Stimulated activated naive CD4-positive, alpha-beta T cell treated with Interleukin-2 at 50 U/mL for 16 hours (primary cell): ENCODE results near the gene ARL5C.

Source experiments
- DNase-seq: peaks from one replicate; lab custom pipeline; 2025; lab: John Stamatoyannopoulos, UW

The ARL5C gene

DNA sequence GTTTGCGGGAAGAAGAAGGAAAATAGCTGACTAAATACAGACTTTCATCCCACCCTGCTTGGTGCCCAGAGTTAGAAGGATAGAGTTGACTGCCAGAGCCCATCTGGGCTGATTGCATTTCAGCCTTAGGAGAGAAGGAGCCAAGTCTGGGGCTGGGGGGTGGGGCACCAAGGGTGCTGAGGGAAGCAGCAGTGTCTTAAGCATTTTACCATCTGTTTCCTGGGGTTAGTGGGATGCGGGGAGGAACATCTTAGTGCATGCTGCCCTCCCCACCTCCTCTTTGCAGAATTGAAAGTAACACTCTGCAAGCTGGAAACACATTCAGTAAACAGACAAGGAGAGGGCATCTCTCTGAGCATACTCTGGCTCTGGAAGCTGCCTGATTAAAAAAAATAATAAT is 1.5 kb upstream of the ARL5C start:
- DNase-seq: no peak

DNA sequence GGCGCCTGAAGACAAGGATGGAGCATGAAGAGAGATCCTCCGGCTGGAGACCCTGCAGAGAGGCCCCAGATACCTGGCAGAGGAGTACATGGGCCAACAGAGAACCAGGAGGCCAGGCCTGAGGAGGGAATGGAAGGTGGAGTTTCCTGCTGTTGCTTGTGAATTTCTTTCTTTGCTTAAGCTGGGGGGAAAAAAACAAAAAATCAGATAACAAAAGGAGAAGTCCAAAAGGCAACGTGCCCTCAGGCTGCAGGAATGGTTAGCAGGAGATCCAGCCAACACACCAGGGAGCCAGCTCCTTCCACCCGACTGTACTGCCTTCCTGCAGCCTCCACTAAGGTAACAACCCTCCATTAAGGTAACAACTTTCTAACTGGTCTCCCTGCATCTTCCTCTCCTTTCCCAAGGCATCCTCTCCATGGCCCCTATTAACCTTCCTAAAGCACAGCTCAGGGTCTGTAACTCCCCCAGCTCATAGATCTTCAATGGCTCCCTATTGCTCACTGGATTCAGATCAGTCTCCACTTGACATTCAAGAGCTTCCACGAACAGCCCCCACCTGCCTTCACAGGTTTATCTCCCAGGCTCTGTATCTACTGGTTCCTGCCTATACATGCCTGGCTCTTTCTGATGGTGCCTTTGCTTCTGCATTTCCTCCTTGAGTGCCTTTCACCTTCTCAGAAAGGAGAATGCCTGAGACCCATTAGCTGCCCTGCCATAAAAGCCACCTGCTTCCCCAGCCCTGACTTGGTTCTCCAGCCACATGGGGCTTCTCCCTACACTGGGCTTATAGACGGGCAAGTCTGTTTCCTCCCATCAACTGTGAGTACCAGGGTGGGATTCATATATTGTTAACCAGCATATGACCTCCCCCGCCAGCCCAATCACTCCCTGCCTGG is 725 bp upstream of the ARL5C start:
- no peak for DNase-seq

DNA sequence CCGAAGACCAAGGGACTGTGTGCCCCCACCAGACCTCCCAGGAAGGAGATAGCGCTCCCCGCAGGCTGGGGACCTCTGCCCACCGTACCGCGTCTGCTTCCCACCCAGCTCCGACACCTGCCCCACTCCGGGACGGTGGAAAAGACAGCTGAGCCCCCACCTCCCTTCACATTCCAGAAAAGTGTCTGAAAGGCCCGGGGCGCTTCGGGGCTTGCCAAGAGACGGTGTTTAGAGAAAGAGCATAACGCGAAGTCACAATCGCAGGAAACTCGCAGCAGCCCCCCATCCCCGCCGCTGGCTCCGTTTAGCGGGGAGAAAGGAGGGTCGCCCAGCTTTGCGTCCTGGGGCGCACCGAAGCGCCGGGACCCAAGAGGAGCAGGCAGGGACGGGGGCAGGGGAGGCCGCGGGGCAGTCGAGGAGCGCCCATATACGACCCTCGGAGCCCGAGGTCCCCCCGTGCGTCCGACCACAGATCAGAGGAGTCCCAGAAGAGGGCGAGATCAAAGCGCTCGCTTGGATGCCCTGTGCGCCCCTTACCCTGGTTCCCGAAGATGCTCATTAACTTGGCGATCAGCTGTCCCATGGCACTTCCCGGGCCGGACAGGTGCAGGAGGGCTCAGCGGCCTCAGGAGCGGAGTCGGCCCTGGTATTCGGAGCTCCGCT is 652 bp downstream of the ARL5C start:
- no peak for DNase-seq

DNA sequence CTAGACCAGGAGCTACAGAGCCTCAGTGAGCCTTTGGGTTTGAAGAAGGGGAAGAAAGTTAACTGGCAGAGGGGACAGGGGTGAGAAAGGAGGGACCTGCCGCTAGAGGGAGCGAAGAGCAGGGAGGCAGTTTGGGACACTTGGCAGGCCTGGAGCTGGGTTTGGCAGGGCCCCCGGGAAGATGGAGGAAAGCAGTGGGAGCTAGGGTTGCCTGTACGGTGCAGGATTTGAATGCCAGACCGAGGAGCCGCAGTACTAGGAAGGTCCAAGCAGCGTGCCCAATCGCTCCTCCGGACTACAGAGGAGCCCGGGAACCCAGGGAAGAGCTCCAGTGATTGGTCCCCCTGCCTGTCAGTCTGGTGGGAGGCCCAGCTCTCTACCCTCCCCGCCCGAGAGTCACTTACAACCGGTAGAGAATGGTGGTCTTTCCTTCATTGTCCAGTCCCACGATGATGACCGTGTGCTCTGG is 1.3 kb downstream of the ARL5C start:
- DNase-seq: peak; percentile 78

DNA sequence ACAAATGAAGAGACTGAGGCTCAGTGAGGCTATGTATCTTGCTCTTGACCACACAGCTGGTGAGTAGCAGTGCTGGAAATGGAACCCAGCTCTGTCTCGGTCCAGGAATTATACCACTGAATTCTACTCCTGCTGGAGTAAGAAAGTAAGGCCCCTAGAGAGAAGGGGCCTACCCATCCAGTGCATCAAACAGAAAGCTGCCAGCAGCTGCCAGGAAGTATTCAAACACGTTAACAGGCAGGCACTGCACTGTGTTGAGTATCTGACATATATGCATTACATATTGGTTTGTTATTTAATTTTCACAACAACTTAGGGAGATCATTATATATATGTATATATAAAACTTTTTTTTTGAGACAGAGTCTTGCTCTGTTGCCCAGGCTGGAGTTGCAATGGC is 4.0 kb downstream of the ARL5C start:
- DNase-seq: no peak

DNA sequence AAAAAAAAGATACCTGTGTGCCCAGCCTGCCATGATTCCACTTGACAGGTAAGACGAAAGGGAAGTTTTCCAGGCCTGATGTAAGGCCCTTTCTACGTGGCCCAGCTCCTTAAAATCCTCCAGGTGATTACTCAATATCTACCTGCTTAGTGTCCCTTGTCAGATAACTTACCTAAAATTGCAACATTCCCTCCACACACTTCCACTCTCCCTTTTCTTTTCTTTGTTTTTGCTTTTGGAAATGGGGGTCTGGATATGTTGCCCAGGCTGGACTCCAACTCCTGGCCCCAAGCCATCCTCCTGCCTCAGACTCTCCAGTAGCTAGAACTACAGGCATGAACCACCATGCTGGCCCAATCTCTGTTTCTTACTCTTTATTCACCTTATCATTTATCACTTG is 7.3 kb downstream of the ARL5C start:
- no peak for DNase-seq

DNA sequence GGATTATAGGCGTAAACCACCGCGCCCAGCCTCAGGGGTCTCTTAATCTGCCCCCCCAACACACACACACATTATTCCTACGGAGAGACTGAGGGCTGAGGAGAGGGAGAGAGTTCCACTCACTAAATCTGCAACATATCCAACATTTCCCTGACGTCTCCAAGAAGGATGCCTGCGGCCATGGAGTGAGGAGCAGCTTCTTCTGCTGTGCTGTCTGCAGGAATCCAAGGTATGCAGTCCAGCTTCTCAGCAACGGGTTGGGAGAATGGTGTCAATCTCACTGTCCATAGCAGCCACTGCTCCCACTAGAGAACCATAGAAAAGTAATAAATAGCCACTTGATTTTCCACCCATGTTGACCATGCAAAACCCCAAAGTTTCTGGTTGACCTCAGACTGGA is 9.5 kb downstream of the ARL5C start:
- DNase-seq: no peak

DNA sequence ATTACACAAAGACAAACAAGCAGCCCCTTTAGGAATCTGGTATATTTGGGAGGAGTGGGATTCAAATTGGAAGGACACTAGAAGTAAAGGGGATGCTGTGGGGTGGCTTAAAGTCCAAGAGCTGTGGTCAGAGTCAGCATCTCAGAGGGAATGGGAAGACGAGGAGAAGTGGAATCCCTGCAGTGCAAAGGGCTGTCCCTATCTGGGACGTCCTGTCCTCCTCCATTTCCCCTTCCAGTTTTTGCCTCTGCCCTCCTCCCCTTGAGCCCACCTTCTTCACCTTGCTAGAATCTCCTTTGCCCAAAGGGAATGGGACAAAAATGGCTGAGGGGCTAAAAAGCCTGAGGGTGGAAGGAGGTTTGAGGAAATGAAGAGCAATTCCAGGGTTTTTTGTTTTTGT is 10.3 kb downstream of the ARL5C start:
- DNase-seq: no peak

DNA sequence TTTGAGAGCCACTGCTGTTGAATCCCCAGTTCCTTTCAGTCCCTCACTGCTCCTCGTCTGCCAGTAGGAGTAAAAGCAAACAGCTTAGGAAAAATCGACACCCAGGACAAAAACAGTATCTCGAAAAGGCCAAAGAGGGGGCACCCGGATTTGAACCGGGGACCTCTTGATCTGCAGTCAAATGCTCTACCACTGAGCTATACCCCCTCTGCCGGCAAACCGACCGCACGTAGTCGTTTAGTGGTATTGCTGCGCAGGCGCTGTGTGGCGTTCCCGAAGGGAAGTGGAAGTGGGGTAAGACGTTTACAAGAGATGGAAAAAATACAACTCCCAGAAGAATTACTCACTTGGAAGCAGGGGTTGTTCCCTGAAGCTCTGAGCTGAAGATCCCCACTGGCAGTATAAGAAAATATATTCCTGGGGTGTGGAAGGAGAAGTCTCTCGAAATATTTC is 12.3 kb downstream of the ARL5C start:
- DNase-seq: peak; percentile 83

DNA sequence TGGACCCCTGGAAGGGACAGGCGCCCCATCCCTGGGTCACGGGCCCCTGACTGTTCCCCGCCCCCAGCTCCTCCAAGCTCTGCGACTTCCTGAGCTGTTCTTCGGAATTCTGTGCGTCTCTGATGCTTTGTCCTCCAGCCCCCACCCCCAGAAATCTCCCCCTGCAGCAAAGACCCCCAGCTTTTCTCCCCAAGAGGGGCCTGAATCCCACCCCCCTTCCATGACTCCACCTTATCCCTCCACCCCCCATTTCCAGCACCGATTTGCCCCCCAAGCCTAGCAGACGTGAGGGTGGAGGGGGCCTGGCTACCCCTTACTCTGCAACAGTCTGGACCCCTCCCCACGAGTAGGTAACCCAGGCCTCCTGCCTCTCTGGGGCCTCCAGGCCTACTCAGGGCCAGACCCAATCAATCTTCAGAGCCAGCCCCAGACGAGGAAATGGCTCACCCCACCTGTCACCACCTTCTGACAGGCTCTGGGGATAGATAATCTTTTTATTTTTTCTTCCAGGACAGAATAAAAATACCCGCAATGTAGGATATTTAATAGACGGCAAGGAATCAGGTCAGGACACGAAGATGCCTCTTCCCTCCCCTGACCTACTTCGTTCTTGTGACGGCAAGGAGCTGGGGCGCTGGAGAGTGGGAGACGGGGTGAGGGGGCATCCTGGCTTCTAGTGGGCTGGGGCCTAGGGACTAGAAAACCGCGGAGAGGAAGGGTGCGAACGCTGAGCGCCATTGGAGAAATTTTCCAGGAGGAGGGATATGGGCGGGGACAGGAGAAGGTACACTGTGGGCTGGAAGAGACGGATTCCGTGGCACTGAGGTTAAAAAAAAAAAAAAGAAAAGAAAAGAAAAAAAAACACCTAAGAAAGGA is 13.8 kb downstream of the ARL5C start:
- peak; percentile 7 for DNase-seq

DNA sequence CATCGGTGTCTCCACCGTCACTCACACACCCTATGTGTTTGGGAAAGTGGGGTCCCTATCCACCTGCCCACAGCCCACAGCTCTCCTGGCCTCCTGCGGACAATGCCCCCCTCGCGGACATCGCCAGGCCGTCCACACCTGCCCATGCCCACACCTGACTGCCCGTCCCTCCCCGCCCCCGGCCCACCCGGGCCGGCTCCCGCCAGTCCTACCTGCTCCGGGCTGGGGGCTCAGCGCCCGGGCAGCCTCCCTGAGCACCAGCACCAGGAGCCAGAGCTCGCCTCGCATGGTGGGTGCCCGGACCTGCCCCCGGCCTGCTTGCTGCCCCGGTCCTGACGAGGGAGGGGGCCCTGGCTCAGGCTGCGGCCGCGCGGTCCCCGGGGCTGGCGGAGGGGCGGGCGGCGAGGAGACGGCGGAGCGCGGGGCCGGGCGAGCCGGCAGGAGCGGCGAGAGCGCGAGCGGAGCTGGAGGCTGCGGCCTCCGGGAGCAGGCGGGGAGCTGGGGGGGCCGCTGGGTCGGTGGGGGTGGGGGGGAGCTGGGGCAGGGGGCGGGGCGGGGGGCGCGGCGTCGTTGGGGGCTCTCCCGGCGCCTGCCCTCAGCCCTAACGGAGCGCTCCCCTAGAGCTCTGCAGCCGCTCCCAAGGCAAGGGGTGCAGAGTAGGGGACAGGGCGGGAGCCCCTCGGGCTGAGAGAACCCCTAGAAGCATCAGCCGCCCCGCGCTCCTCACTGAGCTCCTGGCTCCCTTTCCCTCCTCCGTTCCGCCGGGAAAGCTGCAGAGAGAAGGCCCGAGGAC is 14.6 kb downstream of the ARL5C start, which contains the start of gene PLXDC1:
Gene PLXDC1 (minus strand): TSS at position 488 of the 793 bp plus-strand sequence. CDS start 200 bp downstream, at position 288.
- peak; percentile 16 for DNase-seq

DNA sequence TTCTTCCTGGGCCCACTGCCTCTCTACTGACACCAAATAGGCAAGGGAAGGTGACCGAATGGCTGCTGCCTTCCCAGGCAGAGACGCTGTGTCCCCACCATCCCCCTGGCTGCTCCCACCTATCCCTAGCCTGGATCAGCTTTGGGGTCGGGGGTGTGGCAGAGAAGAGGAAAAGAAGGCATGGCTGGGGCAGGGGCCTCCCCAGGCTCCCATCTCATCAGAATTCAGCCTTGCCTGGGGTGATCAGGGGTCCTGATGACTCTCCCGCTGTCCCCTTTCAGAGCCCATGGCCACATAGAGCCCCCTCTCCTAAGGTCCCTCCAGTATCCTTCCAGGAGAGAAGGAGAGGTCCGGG is 15.2 kb downstream of the ARL5C start:
- DNase-seq: no peak

DNA sequence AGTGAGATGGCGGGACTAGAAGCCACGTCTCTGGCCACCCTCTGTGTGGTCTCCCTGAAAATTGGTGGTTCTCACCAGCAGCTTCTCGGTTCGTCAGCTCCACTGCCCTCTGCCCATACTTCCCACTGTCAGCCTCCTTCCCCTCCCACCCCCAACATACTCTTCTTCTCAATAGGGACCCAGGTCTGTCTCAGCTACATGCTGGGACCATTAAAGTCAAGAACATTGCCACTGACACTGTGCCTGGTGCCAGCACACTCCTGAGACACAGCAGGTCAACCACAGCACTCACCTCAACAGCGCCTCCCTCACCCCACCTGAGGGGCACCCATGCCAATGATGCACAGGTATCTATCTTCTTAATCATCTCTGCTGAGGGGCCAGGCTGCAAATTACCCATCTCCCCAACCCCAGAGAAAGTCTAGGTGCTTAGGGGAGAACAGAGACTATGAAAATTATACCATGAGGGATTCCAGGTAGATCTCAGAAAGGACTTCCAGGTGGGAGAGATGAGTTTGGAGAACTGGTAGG is 15.8 kb downstream of the ARL5C start:
- no peak for DNase-seq

DNA sequence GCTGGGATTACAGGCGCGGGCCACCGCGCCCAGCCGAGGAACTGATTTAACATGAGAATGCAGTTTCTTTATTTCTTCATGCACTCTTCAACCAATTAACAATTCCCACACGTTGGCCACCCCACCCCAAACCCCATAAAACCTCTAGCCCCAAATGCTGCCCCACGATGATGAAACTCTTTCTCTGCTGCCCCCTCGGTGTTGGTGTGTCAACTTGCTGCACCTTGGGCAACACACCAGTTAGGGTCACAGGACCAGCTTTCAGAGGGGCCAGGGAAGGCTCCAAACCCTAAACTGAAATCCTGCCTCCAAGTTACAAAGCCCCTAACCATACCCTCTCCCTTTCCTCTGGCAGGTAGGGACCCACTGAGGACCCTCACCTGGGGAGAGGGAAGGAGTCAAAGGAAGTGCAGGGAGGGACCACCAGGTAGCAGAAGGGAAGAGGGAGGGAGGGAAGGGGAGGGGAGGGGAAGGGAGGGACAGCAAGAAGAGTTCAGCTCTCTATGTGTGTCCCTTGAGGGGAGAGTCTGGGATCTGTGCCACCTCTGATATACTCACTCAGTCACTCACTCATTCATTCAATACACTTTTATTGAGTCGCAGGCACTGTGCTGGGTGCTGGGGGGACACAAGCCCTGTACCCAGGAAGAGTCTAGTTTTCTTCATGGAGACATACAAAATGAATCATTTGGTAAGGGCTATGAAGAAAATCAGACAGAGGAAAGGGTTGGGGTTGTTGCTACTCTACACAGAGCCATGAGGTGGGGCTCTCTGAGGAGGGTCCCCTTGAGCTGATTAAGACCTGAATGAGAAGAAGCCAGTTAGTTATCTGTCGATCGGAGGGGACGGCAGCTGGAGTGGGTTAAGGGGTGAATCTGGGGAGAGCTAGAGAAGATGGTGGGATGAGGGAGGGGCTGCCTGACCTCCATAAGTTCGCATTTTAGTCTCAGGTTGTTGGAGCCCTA is 18.5 kb downstream of the ARL5C start:
- DNase-seq: no peak

DNA sequence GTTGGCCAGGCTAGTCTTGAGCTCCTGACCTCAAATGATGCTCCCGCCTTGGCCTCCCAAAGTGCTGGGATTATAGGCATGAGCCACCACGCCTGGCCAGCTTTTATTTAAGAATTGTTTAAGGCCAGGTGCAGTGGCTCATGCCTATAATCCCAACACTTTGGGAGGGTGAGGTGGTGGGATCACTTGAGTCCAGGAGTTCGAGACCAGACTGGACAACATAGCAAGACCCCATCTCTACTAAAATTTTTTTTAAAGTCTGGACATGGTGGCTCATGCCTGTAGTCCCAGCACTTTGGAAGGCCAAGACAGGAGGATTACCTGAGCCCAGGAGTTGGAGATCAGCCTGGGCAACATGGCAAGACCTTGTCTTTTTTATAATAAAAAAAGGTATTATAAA is 19.7 kb downstream of the ARL5C start:
- DNase-seq: no peak

DNA sequence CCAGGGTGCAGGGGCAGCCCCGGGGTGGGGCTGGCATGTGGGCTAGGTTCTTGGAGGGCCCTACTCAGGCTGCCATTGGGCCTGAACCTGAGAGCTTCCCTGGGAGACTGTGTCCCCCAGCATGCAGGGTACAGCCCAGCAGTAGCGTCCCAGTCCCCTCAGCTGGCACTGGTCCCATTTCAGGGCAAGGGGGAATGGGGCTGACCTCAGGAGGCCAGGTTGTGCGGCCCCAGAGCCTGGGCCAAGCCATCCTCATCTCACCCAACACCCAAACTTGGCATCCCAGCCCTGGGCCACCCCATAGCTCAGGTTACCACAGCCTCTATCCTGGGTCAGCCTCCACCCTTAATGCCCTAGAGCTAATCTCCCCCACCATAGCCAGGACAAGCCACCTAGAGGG is 20.8 kb downstream of the ARL5C start:
- no peak for DNase-seq

DNA sequence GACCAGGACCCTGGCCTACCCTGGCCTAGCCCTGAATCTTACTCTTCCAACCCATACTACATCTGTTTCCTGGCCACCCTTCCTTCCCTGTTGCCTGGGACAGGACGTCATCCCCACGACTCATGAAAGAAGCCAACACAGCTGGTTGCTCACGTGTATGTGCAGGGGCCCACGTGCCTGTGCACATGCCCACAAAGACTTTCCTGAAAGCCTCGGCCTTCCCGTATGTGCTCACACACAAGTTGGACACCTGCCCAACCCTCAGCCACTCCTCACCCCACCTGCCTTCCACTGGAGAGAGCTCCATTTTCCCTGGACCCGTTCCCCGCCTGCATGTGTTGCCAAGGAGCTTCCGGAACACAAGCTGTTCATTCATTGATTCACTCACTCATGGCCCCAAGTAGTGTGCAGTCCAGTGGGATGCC is 21.5 kb downstream of the ARL5C start:
- DNase-seq: no peak

DNA sequence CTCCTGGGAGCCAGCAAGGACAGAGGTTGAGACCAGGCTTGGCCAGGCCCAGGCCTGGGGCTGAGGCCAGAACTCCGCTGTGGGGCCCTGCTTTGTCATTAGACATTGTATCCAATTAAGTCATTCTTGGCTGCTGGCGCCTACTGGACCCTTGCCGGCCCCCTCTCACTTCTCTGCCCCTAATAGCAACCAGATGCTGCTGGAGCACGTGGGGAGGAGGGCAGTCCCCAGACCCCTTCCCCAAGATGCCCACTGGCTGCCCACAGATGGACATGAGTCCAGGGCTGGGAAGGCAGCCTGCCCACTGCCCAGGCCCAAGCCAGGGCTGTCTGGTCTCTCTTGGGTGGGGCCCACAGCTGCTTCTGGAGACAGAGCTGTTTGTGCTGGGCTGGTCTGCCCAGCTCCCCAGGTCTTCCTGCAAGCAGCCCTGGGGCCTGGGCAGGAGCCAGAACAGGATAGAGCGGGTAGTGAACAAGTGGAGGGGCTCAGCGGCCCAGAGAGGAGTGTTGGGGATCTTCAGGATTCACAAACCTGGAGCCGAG is 22.3 kb downstream of the ARL5C start:
- no peak for DNase-seq

DNA sequence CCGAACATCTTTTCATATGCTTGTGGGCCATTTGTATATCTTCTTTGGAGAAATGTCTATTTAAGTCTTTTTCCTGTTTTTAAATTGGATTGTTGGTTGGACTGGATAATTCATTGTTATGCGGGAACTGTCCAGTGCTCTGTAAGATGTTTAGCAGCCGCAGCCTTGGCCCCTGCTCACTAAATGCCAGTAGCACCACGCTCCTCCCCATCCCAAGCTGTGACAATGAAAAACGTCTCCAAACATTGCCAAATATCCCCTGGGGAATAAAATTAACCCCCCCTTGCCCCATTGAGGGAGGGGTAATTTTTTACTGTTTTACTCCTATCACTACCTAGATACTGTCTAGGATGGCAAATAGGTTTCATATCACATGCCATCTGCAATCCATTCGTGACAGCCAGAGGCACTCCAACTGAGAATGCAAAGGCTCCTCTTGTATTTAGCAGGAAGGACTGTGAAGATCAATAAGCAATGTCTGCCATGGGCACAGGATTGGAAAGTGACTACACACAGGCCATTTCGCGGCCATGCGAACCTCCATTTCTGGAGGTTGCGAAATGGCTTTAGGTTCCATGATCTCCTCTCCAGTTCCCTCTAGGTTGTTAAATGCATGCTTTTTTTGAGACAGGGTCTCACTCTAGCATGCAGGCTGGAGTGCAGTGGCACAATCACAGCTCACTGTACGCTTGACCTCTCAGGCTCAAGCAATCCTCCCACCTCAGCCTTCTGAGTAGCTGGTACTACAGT is 23.9 kb downstream of the ARL5C start:
- DNase-seq: no peak
